ENCODE results near the gene RPS21. TPM values are rescaled to one million over a fixed set of nuclear protein-coding genes. Genes with fewer than 3 reads are reported as not detected.
"Not testable (repeated sequence)": the region's sequence is repeated elsewhere in the genome, so short reads cannot be mapped to it uniquely, and the experiment has no call there.

The RPS21 gene
- polyA plus RNA-seq, 1 donor from 2014 or later, result 1,633 TPM

- H3K27ac ChIP-seq (ENCODE audit: low read length), result no peak overlapping the region
These were observed 14.6 kb upstream of the RPS21 start for GRCh38 chr20:62372042-62372993.

DNA sequence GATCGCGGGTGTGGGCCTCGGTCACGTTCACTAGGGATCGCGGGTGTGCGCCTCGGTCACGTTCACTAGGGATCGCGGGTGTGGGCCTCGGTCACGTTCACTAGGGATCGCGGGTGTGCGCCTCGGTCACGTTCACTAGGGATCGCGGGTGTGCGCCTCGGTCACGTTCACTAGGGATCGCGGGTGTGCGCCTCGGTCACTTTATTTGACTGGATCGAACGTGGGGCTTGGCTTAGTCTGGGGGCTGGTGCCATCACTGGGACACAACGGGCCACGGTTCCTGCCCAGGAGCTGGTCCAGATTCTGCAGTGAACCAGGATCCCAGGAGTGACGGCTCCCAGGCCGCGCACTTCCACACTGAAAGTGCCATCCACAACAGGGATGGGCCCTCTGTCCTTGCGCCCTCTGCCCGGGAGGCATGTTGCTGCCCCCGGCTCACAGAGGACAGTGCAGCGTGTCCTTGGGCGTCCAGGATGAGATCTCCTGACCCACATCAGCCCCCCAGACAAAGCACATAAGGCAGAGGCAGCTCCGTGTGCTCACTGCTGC is 13.2 kb upstream of the RPS21 start:
- H3K9me2 ChIP-seq (ENCODE audit: insufficient read depth, low read length); H3K4me2 ChIP-seq (ENCODE audit: low read length); H3K9me3 ChIP-seq (ENCODE audit: low read length); H2AFZ ChIP-seq (ENCODE audit: low read depth, low read length); H3K27me3 ChIP-seq (ENCODE audit: insufficient read depth, low read depth, low read length); H3K27ac ChIP-seq (ENCODE audit: low read length); H3K9ac ChIP-seq (ENCODE audit: low read length); H3K79me2 ChIP-seq (replicated peaks; ENCODE audit: insufficient read depth, low read length); H3K4me3 ChIP-seq (ENCODE audit: low read length); H4K20me1 ChIP-seq (ENCODE audit: insufficient read depth); H3F3A ChIP-seq (ENCODE audit: insufficient read depth, low read length, poor library complexity, severe bottlenecking); H3K36me3 ChIP-seq (ENCODE audit: insufficient read depth, low read length): not testable (repeated sequence)

More at GRCh38 chr20:62372042-62372993, 14.6 kb upstream of the RPS21 start:
- Histone ChIP-seq H3K9me2 (ENCODE audit: insufficient read depth, low read length) (no peaks in the 10 kb centered on the region), H3K79me2 (replicated peaks; ENCODE audit: insufficient read depth, low read length) (no peaks in the 10 kb centered on the region), H3K9me3 (ENCODE audit: low read length) (no peaks in the 10 kb centered on the region), H3K9ac (ENCODE audit: low read length) (no peak overlapping the region), H2AFZ (ENCODE audit: low read depth, low read length) (no peak overlapping the region), H3F3A (ENCODE audit: insufficient read depth, low read length, poor library complexity, severe bottlenecking) (no peaks in the 10 kb centered on the region), H3K36me3 (ENCODE audit: insufficient read depth, low read length) (no peaks in the 10 kb centered on the region), H4K20me1 (ENCODE audit: insufficient read depth) (no peaks in the 10 kb centered on the region), H3K27me3 (ENCODE audit: insufficient read depth, low read depth, low read length) (no peaks in the 10 kb centered on the region), H3K4me2 (ENCODE audit: low read length) (no peak overlapping the region), H3K4me3 (ENCODE audit: low read length) (no peak overlapping the region)
- TF ChIP-seq POLR2AphosphoS5 (IDR thresholded peaks at IDR 0.05) (no peak), EP300 (conservative IDR thresholded peaks at IDR 0.05; ENCODE audit: poor library complexity, severe bottlenecking) (no peak), CTCF (IDR thresholded peaks at IDR 0.05; ENCODE audit: poor library complexity, severe bottlenecking) (no peak), SMC3 (conservative IDR thresholded peaks at IDR 0.05; ENCODE audit: poor library complexity) (no peak), EZH2 (IDR thresholded peaks at IDR 0.05; ENCODE audit: borderline replicate concordance, insufficient read depth, low read length, poor library complexity, severe bottlenecking) (no peak), MXI1 (conservative IDR thresholded peaks at IDR 0.05; ENCODE audit: poor library complexity, severe bottlenecking) (no peak), RAD21 (conservative IDR thresholded peaks at IDR 0.05) (no peak), TAF1 (IDR thresholded peaks at IDR 0.05; ENCODE audit: low read depth) (no peak)
- TF ChIP-seq, protein P1, sequence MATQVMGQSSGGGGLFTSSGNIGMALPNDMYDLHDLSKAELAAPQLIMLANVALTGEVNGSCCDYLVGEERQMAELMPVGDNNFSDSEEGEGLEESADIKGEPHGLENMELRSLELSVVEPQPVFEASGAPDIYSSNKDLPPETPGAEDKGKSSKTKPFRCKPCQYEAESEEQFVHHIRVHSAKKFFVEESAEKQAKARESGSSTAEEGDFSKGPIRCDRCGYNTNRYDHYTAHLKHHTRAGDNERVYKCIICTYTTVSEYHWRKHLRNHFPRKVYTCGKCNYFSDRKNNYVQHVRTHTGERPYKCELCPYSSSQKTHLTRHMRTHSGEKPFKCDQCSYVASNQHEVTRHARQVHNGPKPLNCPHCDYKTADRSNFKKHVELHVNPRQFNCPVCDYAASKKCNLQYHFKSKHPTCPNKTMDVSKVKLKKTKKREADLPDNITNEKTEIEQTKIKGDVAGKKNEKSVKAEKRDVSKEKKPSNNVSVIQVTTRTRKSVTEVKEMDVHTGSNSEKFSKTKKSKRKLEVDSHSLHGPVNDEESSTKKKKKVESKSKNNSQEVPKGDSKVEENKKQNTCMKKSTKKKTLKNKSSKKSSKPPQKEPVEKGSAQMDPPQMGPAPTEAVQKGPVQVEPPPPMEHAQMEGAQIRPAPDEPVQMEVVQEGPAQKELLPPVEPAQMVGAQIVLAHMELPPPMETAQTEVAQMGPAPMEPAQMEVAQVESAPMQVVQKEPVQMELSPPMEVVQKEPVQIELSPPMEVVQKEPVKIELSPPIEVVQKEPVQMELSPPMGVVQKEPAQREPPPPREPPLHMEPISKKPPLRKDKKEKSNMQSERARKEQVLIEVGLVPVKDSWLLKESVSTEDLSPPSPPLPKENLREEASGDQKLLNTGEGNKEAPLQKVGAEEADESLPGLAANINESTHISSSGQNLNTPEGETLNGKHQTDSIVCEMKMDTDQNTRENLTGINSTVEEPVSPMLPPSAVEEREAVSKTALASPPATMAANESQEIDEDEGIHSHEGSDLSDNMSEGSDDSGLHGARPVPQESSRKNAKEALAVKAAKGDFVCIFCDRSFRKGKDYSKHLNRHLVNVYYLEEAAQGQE (IDR thresholded peaks at IDR 0.05; ENCODE audit: borderline replicate concordance), result no peak

Measured in neural cell (in vitro differentiated cells).